ENCODE measurements around the gene CABLES2.
"Not testable (repeated sequence)": the region's sequence is repeated elsewhere in the genome, so short reads cannot be mapped to it uniquely, and the experiment has no call there.

The CABLES2 gene

GRCh38 chr20:62427172-62428001 is 20.3 kb upstream of the CABLES2 start, which contains the start of gene RBBP8NL:
Gene RBBP8NL, minus strand, starts transcription at chr20:62427539. Its CDS starts 7,892 bp downstream, at chr20:62419647.
- Histone ChIP-seq H3K4me3 (no peak within 1 kb of the TSS), H3K27ac (no peak within 1 kb of the TSS)
- TF ChIP-seq, protein P1, sequence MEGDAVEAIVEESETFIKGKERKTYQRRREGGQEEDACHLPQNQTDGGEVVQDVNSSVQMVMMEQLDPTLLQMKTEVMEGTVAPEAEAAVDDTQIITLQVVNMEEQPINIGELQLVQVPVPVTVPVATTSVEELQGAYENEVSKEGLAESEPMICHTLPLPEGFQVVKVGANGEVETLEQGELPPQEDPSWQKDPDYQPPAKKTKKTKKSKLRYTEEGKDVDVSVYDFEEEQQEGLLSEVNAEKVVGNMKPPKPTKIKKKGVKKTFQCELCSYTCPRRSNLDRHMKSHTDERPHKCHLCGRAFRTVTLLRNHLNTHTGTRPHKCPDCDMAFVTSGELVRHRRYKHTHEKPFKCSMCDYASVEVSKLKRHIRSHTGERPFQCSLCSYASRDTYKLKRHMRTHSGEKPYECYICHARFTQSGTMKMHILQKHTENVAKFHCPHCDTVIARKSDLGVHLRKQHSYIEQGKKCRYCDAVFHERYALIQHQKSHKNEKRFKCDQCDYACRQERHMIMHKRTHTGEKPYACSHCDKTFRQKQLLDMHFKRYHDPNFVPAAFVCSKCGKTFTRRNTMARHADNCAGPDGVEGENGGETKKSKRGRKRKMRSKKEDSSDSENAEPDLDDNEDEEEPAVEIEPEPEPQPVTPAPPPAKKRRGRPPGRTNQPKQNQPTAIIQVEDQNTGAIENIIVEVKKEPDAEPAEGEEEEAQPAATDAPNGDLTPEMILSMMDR (IDR thresholded peaks at IDR 0.05), result no peak
- no peak for DNase-seq (ENCODE audit: low spot score)

GRCh38 chr20:62426699-62427131 is 19.6 kb upstream of the CABLES2 start:
- no peak overlapping the region for H3K27ac ChIP-seq

DNA sequence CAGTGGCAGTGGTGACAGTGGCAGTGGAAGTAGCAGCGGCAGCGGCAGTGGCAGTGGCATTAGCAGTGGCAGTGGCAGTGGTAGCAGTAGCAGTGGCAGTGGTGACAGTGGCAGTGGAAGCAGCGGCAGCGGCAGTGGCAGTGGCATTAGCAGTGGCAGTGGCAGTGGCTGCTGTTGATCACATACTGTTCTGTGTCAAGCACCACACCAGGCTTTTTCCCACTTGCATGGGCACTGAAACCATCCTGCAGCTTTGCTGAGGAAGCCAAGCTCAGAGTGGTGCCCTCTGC is 18.9 kb upstream of the CABLES2 start:
- H3K4me3 ChIP-seq; DNase-seq (ENCODE audit: low spot score); H3K27ac ChIP-seq: not testable (repeated sequence)

More at GRCh38 chr20:62426699-62427131, 19.6 kb upstream of the CABLES2 start:
- TF ChIP-seq, protein P1 (IDR thresholded peaks at IDR 0.05), result no peak
- H3K4me3 ChIP-seq, result no peak overlapping the region
- no peak for DNase-seq (ENCODE audit: low spot score)

- Histone ChIP-seq H3K4me3 (no peak overlapping the region), H3K27ac (no peak overlapping the region)
- no peak for DNase-seq (ENCODE audit: low spot score)
- TF ChIP-seq, protein P1 (IDR thresholded peaks at IDR 0.05), result no peak
These were observed 18.4 kb upstream of the CABLES2 start for GRCh38 chr20:62425281-62426058.

- Histone ChIP-seq H3K27ac (no peak overlapping the region), H3K4me3 (no peak overlapping the region)
- no peak for DNase-seq (ENCODE audit: low spot score)
- TF ChIP-seq, protein P1 (IDR thresholded peaks at IDR 0.05), result no peak
These were observed 17.4 kb upstream of the CABLES2 start for GRCh38 chr20:62424249-62425107.

DNA sequence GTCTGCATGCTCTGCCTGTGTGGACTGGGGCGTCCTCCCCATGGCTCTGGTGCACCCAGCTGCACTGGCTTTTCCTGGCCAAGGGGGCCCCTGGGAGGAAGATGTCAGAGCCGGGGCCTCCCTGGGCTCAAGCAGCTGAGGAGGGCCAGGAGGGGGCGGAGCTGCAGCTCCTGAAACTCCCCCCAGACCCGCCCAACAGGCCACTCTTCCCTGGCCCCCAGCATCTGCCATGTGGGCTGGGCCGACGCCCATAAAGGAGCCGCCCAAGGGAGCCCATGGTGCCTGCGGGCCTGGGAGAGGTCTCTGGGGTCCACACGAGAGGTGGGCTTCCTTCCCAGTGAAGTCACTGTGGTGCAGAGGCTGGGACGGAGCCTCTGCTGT is 16.2 kb upstream of the CABLES2 start:
- TF ChIP-seq, protein P1 (IDR thresholded peaks at IDR 0.05), result no peak
- Histone ChIP-seq H3K27ac (no peak overlapping the region), H3K4me3 (no peak overlapping the region)
- DNase-seq (ENCODE audit: low spot score), result no peak

All from coronary artery (tissue), 2 donors.